HUDEP-2 (cell line): ENCODE results near the gene TMEM92.

Source experiments
- DNase-seq, 76 experiments: peaks; one replicate each; lab custom pipeline; 2025; ENCODE audit not compliant: unreplicated experiment in 76 of 76; lab: John Stamatoyannopoulos, UW

The TMEM92 gene

GRCh38 chr17:50319306-50320004, 45.2 kb downstream of the TMEM92 start:
- DNase-seq, result no peak

DNA sequence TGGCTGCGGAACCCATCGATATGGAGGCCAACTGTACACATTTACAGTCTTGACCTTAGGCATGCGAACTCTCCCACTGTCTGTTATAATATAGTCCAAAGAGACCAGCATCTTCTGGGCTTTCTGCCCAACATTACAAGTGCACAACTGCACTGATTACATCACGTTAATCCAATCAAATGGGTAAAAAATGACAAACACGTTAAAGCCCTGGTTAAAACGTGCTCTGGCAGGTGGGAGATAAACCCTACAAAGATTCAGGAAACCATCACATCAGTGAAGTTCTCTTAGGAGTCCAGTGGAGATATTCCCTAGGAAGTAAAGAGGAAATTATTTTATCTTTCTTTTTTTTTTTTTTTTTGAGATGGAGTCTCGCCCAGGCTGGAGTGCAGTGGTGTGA, 48.0 kb downstream of the TMEM92 start:
- DNase-seq, result no peak

DNA sequence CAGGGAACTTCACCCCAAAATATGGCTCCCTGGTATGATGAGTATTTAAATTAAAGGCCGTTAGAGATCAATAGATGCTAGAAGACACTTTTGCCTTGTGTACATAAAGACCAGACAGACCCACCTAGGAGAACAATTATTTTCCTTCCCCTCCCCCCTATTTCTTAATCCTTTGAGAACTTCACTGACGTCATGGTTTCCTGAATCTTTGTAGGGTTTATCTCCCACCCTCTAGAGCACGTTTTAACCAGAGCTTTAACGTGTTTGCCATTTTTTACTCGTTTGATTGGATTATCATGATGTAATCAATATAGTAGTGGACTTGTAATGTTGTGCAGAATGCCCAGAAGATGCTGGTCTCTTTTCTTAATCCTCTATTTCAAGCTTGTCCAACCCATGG, 48.8 kb downstream of the TMEM92 start:
- no peak for DNase-seq

- no peak for DNase-seq
Measured at GRCh38 chr17:50325906-50326305, 51.6 kb downstream of the TMEM92 start.

GRCh38 chr17:50326831-50327364, 52.6 kb downstream of the TMEM92 start:
- no peak for DNase-seq

GRCh38 chr17:50328363-50329325, 54.4 kb downstream of the TMEM92 start:
- no peak for DNase-seq

- no peak for DNase-seq
Measured at GRCh38 chr17:50329716-50330115, 55.5 kb downstream of the TMEM92 start.

DNA sequence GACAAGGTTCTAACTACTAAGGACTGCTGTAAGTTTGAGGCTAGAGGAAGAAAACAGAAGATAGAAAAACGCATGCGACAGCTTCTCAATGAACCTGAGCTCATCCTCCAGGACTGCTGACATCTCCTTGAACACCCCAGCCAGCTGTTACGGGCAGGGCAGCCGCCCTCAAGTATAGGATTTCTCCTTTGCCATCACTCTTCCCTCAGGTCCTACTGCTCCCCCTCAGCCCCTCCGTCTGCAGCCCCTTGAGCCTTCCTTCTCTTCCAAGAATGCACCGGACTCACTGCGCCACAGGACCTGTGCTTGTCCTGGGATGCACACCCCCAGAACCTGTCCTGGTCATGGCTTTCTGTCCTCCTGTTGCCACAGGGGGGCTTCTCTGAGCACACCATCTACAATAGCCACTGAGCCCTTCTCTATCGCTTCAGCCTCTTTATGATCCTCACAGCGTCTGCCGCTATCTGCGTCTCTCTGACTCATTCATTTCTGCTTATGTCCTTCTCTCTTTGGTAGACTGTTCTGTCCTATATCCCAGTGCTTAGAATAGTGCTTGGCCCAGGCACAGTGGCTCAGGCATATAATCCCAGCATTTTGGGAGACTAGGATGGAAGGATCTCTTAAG, 56.0 kb downstream of the TMEM92 start:
- DNase-seq, result no peak
